Neural cell (in vitro differentiated cells): ENCODE measurements around the gene JOSD2.

ENCODE experiments used
- CTCF ChIP-seq: fragments of 450-650 bp; IDR thresholded peaks from 2 replicates; pipeline ENCODE4 v1.5.1; 2014; ENCODE audit warnings: antibody characterized with exemption, mild to moderate bottlenecking, moderate library complexity; ENCODE audit not compliant: poor library complexity, severe bottlenecking
- EP300 ChIP-seq: fragments of 450-650 bp; conservative IDR thresholded peaks from 2 replicates; pipeline ENCODE4 v1.6.1; 2014; ENCODE audit warnings: antibody characterized with exemption, mild to moderate bottlenecking, moderate library complexity; ENCODE audit not compliant: poor library complexity, severe bottlenecking
- EZH2 ChIP-seq: fragments of 200-600, 300-800 bp; shearing (Covaris generic), sonication (generic); IDR thresholded peaks from 2 replicates; pipeline ENCODE4 v1.6.1; 2014; ENCODE audit warnings: antibody characterized with exemption, low read length, borderline replicate concordance, mild to moderate bottlenecking; ENCODE audit not compliant: insufficient read depth, poor library complexity, severe bottlenecking
- MXI1 ChIP-seq: fragments of 450-650 bp; conservative IDR thresholded peaks from 2 replicates; pipeline ENCODE4 v1.6.1; 2014; ENCODE audit warnings: antibody characterized with exemption, mild to moderate bottlenecking; ENCODE audit not compliant: poor library complexity, severe bottlenecking
- POLR2AphosphoS5 ChIP-seq: IDR thresholded peaks from 2 replicates; pipeline ENCODE4 v1.6.1; 2012
- REST ChIP-seq: IDR thresholded peaks from 2 replicates; pipeline ENCODE4 v1.6.1; 2012; ENCODE audit warnings: borderline replicate concordance

- TF ChIP-seq EZH2 (no peak), CTCF (peak; percentile 43), REST (no peak), POLR2AphosphoS5 (no peak), EP300 (no peak), MXI1 (no peak)
Measured at GRCh38 chr19:50486823-50487515, 24.0 kb downstream of the JOSD2 start.
